Measurements from ENCODE around the gene ST6GAL1.

Gene ST6GAL1

DNA sequence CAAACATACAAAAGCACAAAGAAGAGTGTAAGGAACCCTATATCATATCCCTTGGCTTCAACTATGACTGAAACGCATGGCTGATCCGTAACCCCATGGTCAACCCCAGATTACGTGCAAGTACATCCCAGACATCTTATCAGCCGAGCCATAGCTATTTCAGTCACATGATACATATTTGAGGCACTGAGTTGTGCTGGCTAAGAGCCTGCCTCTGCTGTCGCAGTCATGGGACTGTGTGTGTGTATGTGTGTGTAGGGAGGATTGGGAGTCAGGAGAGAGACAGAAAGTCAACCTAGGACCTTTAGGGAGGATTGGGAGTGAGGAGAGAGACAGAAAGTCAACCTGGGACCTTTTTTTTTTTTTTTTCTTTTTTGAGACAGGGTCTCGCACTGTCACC is 8.4 kb downstream of the ST6GAL1 start:
- TF ChIP-seq TAF1 (IDR thresholded peaks at IDR 0.05; ENCODE audit: low read depth): no peak
- no peak for TF ChIP-seq TCF12 (IDR thresholded peaks at IDR 0.05; ENCODE audit: low read depth)
- TF ChIP-seq FOXM1 (IDR thresholded peaks at IDR 0.05; ENCODE audit: borderline replicate concordance, low read depth): no peak
- TF ChIP-seq NFIC (IDR thresholded peaks at IDR 0.05): no peak
- no peak for TF ChIP-seq EP300 (IDR thresholded peaks at IDR 0.05; ENCODE audit: borderline replicate concordance)
- TF ChIP-seq, protein P1, sequence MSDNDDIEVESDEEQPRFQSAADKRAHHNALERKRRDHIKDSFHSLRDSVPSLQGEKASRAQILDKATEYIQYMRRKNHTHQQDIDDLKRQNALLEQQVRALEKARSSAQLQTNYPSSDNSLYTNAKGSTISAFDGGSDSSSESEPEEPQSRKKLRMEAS (IDR thresholded peaks at IDR 0.05): no peak
- TF ChIP-seq RAD21 (IDR thresholded peaks at IDR 0.05; ENCODE audit: low read depth): no peak

DNA sequence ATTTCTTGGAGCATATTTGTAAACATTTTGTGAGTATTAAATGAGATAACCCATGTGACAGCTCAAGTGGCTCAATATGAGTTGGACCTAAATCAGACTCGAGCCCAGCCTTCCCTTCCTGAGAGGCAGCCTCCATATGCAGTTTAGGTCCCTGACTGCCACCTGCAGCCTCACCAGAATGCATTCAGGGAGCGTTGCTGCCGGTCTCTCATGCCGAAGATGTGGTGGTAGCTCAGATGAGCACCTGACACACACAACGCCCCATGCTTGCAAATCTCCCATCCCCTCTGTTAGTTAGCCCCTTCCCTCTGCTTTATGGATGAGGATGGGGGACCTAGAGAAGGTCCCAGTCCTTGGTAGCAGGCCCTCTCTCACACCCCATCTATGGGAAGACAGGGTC is 9.2 kb downstream of the ST6GAL1 start:
- TF ChIP-seq, protein P2, sequence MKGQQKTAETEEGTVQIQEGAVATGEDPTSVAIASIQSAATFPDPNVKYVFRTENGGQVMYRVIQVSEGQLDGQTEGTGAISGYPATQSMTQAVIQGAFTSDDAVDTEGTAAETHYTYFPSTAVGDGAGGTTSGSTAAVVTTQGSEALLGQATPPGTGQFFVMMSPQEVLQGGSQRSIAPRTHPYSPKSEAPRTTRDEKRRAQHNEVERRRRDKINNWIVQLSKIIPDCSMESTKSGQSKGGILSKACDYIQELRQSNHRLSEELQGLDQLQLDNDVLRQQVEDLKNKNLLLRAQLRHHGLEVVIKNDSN (IDR thresholded peaks at IDR 0.05): no peak
- no peak for TF ChIP-seq CREB1 (IDR thresholded peaks at IDR 0.05; ENCODE audit: low read depth)
- no peak for TF ChIP-seq ZBTB7A (IDR thresholded peaks at IDR 0.05; ENCODE audit: low read depth)
- TF ChIP-seq TCF12 (IDR thresholded peaks at IDR 0.05; ENCODE audit: low read depth): no peak
- TF ChIP-seq, protein P3, sequence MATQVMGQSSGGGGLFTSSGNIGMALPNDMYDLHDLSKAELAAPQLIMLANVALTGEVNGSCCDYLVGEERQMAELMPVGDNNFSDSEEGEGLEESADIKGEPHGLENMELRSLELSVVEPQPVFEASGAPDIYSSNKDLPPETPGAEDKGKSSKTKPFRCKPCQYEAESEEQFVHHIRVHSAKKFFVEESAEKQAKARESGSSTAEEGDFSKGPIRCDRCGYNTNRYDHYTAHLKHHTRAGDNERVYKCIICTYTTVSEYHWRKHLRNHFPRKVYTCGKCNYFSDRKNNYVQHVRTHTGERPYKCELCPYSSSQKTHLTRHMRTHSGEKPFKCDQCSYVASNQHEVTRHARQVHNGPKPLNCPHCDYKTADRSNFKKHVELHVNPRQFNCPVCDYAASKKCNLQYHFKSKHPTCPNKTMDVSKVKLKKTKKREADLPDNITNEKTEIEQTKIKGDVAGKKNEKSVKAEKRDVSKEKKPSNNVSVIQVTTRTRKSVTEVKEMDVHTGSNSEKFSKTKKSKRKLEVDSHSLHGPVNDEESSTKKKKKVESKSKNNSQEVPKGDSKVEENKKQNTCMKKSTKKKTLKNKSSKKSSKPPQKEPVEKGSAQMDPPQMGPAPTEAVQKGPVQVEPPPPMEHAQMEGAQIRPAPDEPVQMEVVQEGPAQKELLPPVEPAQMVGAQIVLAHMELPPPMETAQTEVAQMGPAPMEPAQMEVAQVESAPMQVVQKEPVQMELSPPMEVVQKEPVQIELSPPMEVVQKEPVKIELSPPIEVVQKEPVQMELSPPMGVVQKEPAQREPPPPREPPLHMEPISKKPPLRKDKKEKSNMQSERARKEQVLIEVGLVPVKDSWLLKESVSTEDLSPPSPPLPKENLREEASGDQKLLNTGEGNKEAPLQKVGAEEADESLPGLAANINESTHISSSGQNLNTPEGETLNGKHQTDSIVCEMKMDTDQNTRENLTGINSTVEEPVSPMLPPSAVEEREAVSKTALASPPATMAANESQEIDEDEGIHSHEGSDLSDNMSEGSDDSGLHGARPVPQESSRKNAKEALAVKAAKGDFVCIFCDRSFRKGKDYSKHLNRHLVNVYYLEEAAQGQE (IDR thresholded peaks at IDR 0.05; ENCODE audit: low read depth): no peak
- no peak for TF ChIP-seq TEAD4 (IDR thresholded peaks at IDR 0.05)
- no peak for TF ChIP-seq EGR1 (IDR thresholded peaks at IDR 0.05)
- TF ChIP-seq EP300 (IDR thresholded peaks at IDR 0.05; ENCODE audit: borderline replicate concordance): no peak

DNA sequence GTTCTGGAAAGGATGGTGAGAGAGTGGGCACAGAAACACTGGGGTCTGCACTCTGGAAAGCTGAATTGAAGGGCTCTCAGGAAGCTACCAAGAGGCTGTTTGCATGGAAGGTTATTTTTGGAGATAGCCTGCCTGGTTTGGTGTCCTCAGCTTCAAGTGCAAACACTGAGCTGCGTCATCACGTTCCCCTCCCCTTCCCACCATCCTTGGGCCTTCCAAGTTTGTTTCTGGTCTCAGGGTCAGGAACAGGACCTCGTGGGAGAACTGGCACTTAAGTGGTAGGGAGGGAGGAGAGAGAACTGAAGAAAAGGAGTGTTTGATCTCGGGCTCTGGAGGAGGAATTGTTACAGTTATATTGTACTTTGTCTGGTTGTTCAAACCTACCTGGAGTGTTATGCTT is 10.6 kb downstream of the ST6GAL1 start:
- TF ChIP-seq YY1 (IDR thresholded peaks at IDR 0.05; ENCODE audit: low read depth) (no peak), NFIC (IDR thresholded peaks at IDR 0.05) (no peak), TEAD4 (IDR thresholded peaks at IDR 0.05) (no peak), EP300 (IDR thresholded peaks at IDR 0.05; ENCODE audit: borderline replicate concordance) (no peak), ZBTB7A (IDR thresholded peaks at IDR 0.05; ENCODE audit: low read depth) (no peak)
- TF ChIP-seq, protein P1 (IDR thresholded peaks at IDR 0.05): no peak
- TF ChIP-seq, protein P3 (IDR thresholded peaks at IDR 0.05; ENCODE audit: low read depth): no peak

DNA sequence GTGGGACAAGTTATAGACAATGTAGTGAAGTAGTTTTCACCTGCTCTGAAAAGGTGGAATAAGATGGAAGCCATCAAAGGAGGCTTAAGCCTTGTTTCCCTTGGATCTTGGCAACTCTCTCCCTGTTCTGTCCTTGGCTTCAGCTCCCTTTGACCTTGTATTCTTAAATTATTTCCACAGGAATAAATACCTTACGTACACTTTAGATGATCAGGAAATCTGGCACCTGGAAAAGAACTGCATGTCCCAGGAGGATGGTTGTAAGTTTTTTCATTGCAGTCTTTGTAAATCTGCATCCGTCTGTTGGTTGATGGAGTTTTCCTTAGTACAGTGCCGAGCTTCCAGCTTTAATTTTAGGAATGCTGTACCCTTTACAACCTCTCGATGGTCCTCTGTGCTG is 11.8 kb downstream of the ST6GAL1 start:
- TF ChIP-seq, protein P3 (IDR thresholded peaks at IDR 0.05; ENCODE audit: low read depth): no peak
- no peak for TF ChIP-seq TCF12 (IDR thresholded peaks at IDR 0.05; ENCODE audit: low read depth)
- TF ChIP-seq EGR1 (IDR thresholded peaks at IDR 0.05): no peak
- no peak for TF ChIP-seq TAF1 (IDR thresholded peaks at IDR 0.05; ENCODE audit: low read depth)
- no peak for TF ChIP-seq RAD21 (IDR thresholded peaks at IDR 0.05; ENCODE audit: low read depth)
- no peak for TF ChIP-seq NFIC (IDR thresholded peaks at IDR 0.05)
- TF ChIP-seq ZBTB7A (IDR thresholded peaks at IDR 0.05; ENCODE audit: low read depth): no peak
- TF ChIP-seq FOXM1 (IDR thresholded peaks at IDR 0.05; ENCODE audit: borderline replicate concordance, low read depth): no peak
- TF ChIP-seq, protein P2 (IDR thresholded peaks at IDR 0.05): no peak
- TF ChIP-seq, protein P1 (IDR thresholded peaks at IDR 0.05): no peak
- no peak for TF ChIP-seq TEAD4 (IDR thresholded peaks at IDR 0.05)
- TF ChIP-seq YY1 (IDR thresholded peaks at IDR 0.05; ENCODE audit: low read depth): no peak
- no peak for TF ChIP-seq EP300 (IDR thresholded peaks at IDR 0.05; ENCODE audit: borderline replicate concordance)
- TF ChIP-seq CREB1 (IDR thresholded peaks at IDR 0.05; ENCODE audit: low read depth): no peak

All from Ishikawa (cell line).